ENCODE data around the gene SLC5A9. TPM values are rescaled to one million over a fixed set of nuclear protein-coding genes. Genes with fewer than 3 reads are reported as not detected.

SLC5A9 gene
- total RNA-seq, 6 experiments from 2014 or later, result not detected

DNA sequence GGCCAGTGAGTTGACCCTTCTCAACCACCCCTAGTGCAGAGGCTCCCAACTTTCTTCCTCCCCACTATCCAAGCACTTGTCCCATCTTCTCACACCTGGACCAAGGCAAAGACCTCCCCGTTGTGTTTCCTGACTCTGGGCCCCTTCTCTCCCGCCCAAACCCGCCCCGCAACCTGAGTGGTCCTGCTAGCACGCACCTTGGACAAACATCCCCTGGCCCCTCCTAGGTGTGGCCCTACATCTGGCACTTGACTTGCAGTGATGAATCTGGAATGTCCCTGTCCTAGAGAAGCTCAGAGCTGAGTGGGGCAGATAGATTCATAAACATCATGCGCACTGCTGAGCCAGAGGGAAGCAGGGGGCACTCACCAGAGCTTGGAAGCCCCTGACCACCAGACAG is 2.3 kb downstream of the SLC5A9 start:
- Mint-ChIP-seq H3K9me3 (peaks cover 32% of the 10 kb centered on the region), H3K36me3 (ENCODE audit: low read depth) (peaks cover 3% of the 10 kb centered on the region; the same call in 1 of the 2 replicates), H3K27me3 (ENCODE audit: insufficient read depth) (no peaks in the 10 kb centered on the region; the same call in 1 of the 2 replicates), H3K4me1 (ENCODE audit: low read depth) (no peaks in the 10 kb centered on the region), H3K4me3 (no peak overlapping the region), H3K27ac (no peak overlapping the region)
- no peak for DNase-seq
- TF ChIP-seq, protein P1, sequence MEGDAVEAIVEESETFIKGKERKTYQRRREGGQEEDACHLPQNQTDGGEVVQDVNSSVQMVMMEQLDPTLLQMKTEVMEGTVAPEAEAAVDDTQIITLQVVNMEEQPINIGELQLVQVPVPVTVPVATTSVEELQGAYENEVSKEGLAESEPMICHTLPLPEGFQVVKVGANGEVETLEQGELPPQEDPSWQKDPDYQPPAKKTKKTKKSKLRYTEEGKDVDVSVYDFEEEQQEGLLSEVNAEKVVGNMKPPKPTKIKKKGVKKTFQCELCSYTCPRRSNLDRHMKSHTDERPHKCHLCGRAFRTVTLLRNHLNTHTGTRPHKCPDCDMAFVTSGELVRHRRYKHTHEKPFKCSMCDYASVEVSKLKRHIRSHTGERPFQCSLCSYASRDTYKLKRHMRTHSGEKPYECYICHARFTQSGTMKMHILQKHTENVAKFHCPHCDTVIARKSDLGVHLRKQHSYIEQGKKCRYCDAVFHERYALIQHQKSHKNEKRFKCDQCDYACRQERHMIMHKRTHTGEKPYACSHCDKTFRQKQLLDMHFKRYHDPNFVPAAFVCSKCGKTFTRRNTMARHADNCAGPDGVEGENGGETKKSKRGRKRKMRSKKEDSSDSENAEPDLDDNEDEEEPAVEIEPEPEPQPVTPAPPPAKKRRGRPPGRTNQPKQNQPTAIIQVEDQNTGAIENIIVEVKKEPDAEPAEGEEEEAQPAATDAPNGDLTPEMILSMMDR (IDR thresholded peaks at IDR 0.05), result no peak

DNA sequence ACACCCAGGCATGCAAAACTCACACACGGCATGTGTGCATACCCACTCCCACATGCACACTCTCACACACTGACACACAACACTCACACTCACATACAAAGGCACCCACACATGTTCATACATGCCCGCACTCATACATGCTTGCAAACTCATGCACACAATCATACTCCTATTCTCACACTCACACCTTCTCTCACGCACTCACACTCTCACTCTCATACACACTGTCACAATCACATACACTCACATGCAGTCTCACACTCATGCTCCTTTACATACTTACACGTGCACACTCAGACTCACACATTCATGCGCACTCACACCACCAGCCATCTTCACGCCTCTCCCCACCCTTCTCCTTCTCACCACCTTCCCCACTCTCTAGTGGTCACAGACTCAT is 3.1 kb downstream of the SLC5A9 start:
- TF ChIP-seq, protein P1 (IDR thresholded peaks at IDR 0.05), result no peak
- H3K27me3 Mint-ChIP-seq (ENCODE audit: insufficient read depth), result no peaks in the 10 kb centered on the region; the same call in 1 of the 2 replicates
- no peak overlapping the region for H3K4me3 Mint-ChIP-seq
- peaks cover 40% of the 10 kb centered on the region for H3K9me3 Mint-ChIP-seq
- DNase-seq, result no peak
- no peaks in the 10 kb centered on the region; the same call in 1 of the 2 replicates for H3K36me3 Mint-ChIP-seq (ENCODE audit: low read depth)
- no peak overlapping the region for H3K27ac Mint-ChIP-seq
- no peaks in the 10 kb centered on the region for H3K4me1 Mint-ChIP-seq (ENCODE audit: low read depth)

DNA sequence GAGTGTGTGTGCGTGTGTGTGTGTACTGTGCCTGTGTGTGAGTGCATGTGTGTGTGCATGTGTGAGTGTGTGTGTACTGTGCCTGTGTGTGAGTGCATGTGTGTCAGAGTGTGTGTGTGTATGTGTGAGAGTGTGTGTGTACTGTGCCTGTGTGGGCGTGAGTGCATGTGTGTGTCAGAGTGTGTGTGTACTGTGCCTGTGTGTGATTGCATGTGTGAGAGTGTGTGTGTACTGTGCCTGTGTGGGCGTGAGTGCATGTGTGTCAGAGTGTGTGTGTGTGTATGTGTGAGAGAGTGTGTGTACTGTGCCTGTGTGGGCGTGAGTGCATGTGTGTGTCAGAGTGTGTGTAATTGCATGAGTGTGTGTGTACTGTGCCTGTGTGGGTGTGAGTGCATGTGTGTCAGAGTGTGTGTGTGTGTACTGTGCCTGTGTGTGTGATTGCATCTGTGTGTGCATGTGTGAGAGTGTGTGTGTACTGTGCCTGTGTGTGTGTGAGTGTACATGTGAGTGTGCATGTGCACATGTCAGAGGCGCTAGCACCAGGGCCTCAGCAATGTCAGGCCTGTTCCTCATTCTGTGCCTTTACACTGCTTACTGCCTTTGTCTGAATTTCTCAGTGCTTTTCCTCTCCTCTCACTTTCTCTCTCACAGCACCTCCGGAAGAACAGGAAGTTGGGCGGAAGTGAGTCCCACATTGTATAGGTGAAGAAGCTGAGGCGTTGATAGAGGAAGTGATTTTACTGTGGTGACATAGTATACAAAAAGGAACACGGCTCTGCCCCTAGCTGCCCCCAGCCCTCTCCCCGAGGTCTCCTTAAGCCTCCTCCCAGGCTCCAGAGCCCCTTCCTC is 4.9 kb downstream of the SLC5A9 start:
- Mint-ChIP-seq H3K27me3 (ENCODE audit: insufficient read depth) (no peaks in the 10 kb centered on the region), H3K4me1 (ENCODE audit: low read depth) (no peaks in the 10 kb centered on the region), H3K4me3 (no peak overlapping the region), H3K27ac (no peak overlapping the region), H3K36me3 (ENCODE audit: low read depth) (peaks cover under 1% of the 10 kb centered on the region; the same call in 1 of the 2 replicates), H3K9me3 (peaks cover 41% of the 10 kb centered on the region)
- TF ChIP-seq, protein P1 (IDR thresholded peaks at IDR 0.05), result no peak
- DNase-seq, result no peak

DNA sequence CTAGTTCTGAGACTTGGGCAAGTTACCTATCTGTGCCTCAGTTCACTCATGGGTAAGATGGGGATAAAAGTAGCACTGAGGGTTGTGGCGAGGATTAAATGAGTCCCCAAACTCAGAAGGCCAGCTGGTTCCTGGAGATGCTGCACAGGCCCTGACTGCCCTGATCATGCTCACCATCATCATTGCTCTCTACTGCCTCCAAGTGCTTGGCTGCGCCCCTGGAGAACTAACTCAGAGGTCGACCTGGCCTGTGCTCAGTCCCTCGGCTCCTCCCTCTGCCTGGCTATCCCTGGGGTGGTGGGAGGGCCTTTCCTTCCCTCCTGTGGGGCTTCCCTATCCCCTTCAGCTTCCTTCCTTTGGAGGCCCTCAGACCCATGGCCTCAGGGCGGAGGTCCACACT is 5.6 kb downstream of the SLC5A9 start:
- peaks cover 3% of the 10 kb centered on the region; the same call in 1 of the 2 replicates for H3K36me3 Mint-ChIP-seq (ENCODE audit: low read depth)
- no peaks in the 10 kb centered on the region for H3K27me3 Mint-ChIP-seq (ENCODE audit: insufficient read depth)
- no peak overlapping the region for H3K4me3 Mint-ChIP-seq
- TF ChIP-seq, protein P1 (IDR thresholded peaks at IDR 0.05), result no peak
- H3K27ac Mint-ChIP-seq, result no peak overlapping the region
- no peaks in the 10 kb centered on the region for H3K4me1 Mint-ChIP-seq (ENCODE audit: low read depth)
- peaks cover 38% of the 10 kb centered on the region for H3K9me3 Mint-ChIP-seq
- DNase-seq, result no peak

DNA sequence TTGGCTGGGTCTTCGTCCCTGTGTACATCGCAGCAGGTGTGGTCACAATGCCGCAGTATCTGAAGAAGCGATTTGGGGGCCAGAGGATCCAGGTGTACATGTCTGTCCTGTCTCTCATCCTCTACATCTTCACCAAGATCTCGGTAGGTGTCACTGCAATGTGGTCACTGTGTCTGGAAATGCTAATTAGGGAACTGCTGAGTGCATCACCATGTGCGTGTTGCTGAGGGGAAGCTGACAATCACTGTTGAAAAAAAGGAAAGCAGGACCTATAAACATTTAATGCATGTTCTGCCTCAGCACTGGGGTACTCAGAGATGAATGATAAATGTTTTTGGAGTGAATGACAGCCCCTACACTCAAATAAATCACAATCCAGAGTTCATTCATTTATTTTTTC is 6.8 kb downstream of the SLC5A9 start:
- TF ChIP-seq, protein P1 (IDR thresholded peaks at IDR 0.05), result no peak
- no peaks in the 10 kb centered on the region; the same call in 1 of the 2 replicates for H3K27me3 Mint-ChIP-seq (ENCODE audit: insufficient read depth)

More for the DNA sequence above, 6.8 kb downstream of the SLC5A9 start:
- no peak overlapping the region for H3K27ac Mint-ChIP-seq
- no peaks in the 10 kb centered on the region for H3K4me1 Mint-ChIP-seq (ENCODE audit: low read depth)
- no peak for DNase-seq
- H3K9me3 Mint-ChIP-seq, result peaks cover 39% of the 10 kb centered on the region
- peaks cover 3% of the 10 kb centered on the region; the same call in 1 of the 2 replicates for H3K36me3 Mint-ChIP-seq (ENCODE audit: low read depth)
- no peak overlapping the region for H3K4me3 Mint-ChIP-seq
